ENCODE results near the gene FAM241B.
A peak's percentile ranks its signal among the peaks of the same experiment; 100 is the strongest.

FAM241B gene

DNA sequence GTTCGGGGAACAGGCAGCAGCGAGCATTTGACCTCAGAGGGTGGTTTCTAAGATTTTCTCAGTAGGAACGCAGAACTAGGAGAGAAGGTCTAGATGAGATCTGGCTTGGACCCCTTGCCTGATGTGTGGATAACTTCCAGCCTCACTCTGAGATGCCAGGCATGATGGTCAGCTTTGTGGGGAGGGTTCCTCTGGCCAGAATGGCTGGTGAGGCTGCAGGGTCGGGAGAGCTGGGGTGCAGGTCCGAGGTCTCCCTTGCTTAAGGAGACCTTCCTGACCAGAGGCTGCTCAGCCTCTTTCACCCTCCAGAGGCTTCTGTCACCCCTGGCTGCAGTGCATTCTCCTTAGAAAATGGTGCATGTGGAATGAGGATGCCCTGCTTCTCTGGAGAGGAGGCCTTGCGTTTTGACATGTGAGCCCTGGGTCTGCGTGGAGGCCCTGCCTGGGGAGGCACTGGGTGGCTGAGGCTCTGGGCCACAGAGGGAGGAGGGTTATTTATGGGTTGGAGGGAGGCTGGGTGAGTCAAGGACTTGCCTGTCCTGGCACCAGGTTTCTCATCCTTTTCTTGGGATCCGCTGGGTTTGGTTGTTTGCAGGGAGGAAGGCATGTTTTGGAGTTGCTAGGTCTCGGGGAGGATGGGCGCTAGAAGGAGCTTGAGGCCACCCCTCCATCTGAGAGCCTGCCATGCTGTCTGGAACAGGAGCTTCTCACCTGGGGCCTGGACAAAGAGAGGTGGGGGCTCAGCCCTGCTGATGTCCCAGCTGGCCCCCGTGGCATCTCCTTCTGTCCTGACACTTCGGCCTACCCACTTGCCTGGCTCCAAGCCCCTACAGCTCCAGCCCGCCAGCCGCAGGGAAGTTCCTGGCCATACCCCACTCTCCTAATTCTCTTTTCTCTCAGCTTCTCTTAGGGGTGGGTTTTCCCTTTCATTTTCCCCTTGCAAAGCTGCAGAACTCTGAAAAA is 3.9 kb downstream of the FAM241B start:
- DNase-seq, result no peak

DNA sequence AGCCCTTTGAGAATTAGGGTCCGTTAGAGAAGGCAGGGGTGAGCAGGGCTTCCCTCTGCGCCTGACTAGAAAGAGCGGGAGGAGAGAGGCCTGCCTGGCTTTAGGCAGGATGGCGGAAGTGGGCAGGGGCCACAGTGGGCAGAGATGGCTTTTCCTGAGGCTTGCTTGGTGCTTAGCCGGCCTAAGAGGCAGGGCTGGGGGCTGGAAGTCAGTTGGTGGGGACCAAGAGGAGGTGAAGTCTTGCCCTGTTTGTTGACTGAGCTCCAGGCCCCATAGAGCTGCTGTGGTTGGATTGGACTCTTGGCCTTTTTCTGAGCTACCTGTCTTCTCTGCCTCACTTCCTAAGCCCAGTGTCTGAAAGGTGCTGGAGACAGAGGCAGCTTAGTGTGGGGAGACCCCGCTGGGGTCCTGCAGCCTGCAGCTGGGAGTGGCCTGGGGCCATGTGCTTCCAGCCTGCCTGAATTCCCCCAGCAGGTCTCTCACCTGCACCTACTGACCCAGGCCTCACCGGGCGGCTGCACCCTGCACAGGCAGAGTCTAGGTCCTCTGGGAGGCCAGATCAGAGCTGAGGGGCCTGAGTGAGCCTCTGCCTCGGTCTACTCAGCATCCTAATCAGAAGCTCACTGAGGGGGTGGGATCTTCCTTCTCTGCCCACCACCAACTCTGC is 4.8 kb downstream of the FAM241B start:
- no peak for DNase-seq

DNA sequence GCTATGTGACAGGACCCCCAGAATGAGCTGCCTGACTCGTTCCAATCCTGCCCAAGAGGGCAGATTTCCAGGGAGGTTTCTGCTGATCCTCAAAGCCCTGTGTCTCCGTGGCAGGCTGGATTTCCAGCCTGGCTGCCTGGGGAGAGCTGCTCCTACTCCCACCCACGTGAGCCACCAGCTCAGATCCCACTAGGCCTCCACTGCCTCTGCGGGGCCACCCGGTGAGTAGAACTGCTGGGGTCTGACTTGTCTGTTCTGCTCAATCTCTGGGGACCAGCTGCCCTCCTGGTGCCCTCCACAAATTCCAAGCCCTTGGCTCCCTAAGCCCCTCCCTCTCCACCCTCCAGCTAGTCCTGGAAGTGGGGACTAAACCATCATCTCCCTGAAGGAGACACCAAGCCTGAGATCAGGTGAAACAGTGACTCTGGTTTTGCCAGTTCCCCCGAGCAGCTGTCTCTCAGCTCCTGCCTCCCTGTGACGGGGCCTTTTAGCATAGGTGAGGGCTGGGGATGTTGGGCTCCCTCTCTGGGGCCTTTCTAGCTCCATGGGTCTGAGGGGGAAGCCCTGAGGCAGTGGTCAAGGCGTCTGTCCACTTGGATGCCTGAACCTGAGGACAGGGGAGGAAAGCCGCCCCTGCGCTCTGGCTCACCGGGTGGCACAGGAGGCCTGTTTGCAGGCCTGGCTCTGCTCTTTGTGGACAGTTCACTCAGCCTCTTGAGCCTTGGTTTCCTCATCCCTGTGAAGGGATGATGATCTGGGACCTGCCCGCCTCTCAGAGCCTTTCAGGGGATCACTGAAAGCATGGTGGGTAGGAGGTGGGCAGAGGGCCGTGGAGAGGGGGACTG is 5.6 kb downstream of the FAM241B start:
- DNase-seq, result no peak

DNA sequence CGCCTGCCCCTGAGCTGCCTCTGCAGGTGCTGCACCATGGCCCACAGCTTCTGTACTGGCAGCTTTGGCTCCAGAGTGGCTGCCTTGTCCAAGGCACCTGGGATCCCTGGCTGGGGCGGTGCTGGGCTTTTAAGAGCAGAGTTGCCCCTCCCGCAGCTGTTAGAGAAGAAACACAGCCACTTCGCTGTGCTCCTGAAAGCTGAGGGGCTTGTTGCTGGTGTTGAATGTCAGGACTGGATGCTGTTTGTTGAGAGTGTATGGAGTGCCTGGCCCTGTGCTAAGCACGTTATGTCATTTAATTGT is 6.2 kb downstream of the FAM241B start:
- DNase-seq, result no peak

DNA sequence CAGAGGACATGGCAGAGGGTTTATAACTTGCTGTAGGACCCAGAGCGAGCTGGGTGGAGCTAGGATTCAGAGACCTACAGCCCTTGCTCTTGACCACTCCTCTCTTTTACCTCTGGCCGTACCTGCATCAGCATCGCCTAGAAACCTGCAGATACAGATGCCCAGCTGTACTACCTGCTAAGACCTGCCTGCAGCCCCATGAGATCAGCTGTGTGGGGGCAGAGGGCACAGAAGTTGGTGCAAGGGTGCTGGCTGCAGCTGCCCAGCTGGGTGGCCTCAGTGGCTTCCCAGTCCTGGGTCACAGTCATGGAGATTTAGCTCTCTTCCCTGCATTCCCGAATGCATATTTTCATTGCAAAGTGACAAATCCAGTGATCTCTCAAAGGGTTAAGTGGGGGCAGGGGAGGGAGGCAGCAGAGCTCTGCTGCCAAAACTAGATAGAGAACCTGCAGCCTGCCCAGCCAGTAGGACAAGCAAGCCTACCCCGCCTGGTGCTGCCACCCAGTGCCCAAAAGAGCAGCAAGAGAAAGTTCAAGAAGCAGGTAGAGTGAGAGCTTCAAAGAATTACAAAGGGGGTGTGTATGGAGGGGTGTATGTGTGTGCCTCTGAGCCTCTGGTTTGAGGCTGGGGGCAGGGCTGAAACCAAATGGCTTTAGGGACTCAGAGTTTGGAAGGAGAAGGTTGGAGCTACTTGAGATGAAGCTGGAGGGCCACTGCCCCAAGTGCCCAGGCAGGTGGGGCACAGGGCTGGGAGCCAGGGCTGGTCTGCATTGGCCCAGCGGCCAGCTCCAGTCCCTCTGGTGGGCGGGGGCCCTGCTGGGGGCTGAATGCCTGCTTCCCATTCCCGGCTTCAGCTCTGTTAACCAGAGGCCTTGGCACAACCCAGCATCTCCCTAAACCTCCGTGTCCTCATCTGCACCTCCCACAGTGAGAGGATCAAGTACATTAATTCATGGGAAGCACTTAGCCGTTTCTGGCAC is 6.9 kb downstream of the FAM241B start:
- peak in 10 of 56 donors; percentile 14 to 37 (median 24) for DNase-seq

DNA sequence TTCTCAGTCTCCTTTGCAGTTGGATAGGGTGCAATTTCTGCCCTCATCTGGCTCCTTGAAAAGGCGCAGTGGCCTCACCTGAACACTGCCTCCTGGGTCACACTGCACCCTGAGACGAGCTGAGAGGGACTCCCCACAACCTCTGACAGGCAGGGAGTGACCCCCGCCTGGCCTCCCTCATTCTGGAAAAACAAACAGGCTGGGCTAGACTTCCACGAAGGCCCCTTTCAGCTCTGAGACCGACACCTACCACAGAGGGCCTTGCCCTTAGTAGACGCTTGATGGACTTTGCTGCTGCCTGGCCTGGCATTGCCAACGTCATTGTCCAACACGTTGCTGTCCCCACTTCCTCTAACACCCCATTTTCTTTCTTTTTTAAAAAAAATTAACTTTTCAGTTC is 8.6 kb downstream of the FAM241B start:
- DNase-seq, result no peak

DNA sequence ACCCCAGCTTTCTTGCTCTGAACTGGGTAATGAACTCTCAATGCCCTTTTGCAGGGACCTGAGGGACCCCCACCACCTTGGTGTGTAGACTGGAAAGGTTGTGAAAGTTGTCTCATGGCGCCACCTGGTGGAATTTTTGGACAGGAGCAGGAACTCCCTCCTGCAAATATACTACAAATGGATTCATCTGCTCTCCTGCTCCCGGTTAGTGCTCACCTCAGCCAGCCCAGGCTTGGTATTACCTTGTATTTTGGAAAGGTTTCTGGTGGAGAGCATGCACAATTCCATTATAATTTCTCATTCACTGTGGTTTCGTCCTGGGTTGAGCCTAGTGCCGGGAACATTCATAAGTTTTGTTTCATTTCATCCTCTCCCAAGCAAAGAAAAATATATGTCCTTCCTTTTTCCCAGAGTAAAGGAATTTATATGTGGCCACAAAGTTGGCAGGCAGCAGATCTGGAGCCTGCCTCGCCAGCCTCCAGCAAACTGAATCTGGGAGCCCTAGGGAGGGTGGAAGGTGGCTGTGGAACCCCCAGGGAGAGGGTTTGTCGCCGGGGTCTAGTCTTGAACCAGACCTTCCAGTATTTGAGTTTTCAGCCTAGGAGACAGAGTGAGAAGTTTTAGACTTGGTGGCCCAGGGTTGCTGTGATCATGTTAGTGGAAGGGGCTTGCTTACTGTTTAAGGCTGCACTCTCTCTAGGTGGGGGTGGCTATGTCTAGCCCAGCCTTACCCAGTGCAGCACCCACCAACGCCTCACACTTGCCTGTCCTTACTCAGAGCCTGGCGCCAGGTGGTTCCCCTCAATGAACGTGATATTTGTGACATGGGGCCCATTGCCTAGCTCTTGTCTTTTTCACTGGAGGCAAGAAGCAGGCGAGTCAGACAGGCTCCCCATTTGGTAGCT is 9.5 kb downstream of the FAM241B start:
- peak in 41 of 56 donors; percentile 10 to 85 (median 38) for DNase-seq

DNA sequence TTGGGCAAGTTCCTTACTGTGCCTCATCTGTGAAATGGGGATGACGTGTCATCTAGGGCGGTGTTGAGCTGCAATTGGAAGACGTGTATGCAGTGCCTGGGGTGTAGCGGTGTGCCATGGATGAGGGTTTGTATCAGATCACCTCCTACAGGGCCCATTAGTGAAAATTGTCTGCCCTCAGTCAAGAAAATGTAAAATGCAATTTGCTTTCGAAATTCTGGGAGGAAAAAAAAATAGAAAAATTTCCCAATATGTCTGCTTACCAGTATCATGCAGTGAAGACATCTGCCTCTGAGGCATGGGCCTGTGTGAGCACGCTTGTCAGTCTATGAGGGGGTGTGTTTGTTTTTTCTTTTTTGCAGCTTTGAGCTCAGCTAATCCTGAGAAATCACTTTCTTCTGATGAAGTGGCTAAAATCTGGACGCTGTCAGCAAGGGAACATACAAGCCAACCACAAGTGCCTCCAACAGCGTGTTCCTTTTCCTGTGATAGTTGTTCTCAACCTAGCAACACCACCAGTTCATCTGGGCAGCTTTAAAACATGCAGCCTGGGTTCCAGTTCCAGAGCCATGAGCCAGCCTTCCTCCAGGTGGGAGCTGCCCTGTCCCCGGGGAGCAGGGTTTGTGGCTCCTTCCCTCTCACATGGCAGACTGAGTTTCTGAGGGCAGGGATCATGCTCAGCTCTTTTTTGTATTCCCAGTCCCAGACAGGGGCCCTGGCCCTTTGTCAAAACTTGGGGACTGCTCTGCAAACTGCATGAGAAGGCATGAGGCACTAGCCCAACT is 10.3 kb downstream of the FAM241B start:
- peak in 1 of 56 donors; percentile 4 for DNase-seq

DNA sequence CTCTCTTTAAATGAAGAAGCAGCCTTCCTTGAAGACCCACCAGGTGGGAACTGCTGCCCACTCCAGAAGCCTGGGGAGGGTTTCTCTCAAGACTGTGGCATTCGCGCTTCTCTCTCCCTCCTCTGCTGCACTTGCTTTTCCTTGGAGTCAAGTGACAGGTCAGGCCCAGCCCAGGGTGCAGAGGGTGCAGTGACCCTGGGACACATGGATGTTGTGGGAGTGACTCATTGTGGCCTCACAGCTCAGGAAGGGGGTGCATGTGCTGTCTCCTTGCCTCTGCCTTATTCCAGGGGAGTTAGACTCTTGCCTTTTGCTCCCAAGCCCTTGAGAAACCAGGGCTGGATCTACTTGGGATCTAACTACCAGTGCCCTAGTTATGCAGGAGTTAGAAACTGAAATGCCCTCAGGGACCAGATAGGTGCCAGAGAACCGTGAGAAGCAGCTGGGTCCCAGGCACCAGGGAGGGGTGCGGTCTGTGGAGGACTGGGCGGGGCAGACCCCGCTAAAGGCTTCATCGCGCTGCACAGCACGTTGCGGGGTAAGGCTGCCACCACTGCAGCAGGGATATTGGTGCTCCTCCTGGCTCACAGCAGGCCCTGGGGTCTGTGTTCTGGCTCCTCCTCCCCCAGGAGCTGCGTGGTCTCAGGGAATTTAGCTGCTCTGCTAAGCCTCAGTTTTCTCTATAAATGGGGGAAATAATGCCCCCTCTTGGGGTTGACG is 11.4 kb downstream of the FAM241B start:
- no peak for DNase-seq

DNA sequence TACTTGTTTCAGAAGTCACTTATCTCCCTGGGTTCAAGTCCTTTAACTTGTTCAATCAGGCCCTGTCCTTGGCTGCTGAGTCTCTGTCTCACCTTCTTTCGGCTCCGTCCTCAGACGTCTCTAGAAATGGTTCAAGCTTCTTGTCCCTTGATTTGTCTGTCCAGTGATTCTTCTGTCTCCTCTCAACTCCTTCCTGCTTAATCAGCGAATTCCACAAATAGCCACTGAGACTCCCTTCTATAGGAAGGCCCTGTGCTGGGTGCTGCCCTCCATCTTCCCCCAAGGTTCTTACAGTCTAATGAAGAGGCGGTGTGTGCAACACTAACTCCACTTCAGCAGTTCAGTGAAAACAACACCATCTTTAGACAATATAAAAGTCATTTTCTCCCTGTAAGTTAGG is 12.7 kb downstream of the FAM241B start:
- no peak for DNase-seq

DNA sequence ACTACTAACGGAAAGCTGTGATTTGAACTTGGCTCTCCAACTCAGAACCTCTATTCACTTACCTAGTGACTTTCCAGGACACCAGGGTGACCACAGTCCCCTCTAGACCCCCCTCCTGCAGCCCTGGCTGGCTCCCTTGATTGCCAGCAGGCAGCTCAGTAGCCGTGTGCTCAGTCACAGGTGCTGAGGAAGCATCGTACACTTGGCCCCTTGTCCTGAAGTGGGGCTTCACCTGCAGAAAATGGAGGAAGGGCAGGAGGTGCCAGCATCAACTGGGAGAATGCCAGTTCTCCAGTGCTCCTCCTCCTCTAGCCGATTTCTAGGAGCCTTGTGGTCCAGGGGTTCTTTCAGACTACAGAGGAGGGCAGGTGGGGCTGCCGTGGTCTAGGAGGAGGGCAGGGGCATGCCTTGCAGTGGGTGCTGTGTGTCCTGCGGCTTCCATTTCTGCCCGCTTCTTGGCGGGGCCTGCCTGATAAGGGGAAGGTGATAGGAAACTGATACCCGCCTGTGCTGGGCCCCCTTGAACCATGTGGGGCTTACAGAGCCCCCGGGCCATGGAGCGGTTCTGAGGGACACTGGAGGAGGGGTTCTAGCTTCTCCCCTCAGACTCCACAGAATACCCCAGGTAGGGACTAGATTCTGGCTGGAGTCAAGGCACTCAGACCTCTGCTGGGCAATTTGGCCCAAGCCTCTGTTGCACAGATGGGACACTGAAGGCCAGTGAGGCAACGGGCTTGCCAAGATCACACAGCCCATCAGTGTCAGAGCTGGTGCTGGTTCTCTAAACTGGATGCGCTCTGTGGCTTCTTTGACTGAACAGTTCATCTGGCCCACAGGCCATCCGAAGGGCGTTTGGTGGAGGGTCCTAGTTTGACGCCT is 14.0 kb downstream of the FAM241B start:
- DNase-seq, result no peak

DNA sequence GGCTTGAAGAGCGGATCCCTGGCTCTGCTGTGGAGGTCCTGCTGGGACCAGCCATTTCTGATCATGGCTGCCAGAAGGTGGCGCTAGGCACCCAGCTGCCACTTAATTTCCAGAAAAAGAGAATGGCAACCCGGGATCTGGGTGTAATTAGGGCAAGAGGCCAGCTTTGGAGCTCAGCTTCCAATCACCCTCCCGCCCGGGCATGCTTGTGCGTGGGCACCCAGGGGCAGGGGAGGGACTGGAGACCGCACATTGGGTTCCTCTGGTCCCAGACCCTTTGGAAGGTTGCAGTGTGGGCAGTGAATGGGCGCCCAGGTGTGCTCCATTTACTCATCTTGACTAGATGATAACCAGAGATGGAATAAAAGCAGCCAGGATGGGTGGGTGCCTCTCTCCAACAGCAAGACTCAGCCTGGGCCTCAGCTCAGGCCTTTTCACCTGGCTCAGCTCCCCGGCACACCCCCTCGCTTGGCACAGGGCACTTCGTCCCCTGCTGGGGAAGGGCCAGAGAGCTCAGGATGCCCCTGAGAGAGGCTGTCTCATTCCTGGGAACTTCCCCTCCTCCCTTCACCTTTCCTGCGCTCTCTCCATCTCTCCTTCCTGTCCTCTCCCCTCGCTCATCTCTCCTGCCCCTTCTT is 14.7 kb downstream of the FAM241B start:
- peak in 40 of 56 donors; percentile 13 to 74 (median 39) for DNase-seq

DNA sequence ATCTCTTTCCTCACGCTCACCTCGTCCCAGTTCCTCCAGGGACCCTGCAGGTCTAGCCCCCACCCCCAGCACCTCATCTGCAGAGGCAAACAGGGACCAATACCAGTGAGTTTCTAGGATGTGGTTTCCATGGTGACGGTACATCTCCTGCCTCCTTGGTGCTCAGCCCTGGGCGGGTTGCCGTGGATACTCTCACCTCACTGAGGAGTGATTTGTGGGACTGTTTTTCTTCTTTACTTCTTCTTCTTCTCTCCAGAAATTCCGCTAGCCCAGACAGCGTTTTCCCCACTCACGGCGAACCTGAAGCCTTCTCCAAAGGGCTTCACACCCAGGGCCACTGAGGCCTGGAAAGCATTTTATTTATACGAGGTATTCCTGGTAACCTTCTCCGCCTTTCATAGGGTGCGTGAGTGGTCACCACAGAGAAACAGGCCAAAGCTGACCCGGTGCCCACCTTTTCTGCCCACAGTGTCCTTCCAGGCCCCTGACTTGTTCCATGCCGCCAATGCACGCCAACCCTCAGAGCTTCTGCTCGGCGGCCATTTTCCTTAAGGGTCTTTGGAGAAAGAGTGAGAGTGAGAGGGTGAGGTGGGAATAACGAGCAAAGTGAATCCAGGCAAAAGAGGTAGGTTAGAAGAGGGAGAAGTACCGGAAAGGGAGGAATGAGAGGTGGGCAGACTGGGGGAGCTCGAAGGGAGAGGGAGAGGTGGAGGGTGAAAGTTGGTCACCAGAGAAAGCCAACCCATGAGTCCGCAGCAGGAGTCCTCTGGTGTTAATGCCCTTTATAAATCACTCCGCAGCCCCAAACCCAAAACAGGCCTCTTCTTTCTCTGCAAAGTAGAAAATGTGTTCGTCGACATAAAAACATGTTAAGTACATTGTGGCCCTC is 15.5 kb downstream of the FAM241B start:
- peak in 26 of 56 donors; percentile 16 to 66 (median 42) for DNase-seq

DNA sequence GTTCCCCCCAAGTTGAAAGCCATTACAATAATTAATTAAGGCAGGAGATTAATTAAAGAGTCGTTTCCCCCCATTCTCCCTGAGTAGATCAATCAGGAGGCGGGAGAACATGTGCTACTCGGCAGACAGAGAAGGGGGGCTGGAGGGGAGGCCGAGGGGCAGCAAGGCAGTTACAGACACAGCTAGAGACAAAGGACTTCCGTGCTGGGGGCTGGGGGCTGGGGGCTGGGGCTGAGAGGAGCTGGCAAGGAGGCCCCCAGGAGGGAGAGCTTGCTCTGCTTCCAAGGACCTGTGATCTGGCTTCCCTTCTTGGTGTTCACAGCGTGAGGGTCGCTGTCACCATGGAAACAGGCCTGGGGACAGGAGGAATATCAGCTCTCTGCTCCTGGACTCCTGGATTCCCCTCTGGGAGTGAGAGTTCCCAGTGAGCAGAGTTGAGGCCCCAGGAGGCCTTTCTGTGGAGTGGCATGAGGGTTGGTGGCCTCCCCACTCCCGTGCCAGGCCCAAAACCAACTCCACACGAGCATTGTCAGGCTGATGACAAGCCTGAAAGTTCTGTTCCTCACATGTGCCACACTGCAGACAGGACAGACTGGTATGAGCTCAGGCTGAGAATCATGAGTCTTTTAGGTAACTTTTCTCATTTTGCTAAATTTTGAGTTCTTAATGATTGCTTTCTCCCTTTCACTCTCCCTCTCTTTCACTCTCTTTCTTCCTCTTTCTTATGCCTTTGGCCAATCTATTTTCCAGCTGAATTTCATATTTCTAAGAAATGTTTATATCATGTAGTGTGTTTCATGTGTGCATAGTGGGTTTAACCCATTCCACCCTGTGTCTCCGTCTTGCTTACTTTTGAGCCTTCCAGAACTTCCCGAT is 16.4 kb downstream of the FAM241B start:
- DNase-seq, result no peak

All from amygdala (tissue), 56 donors.